H9 (cell line): ENCODE results near the gene SCRG1. TPM values are rescaled to one million over a fixed set of nuclear protein-coding genes. Genes with fewer than 3 reads are reported as not detected.

Source experiments
- DNase-seq: peaks from one replicate; pipeline ENCODE4 v3.0.0-alpha.2; 2017
- H2AFZ ChIP-seq: one replicate; pipeline ENCODE4 v1.6.1; 2013; ENCODE audit warnings: mild to moderate bottlenecking, low read length, control low read depth, moderate library complexity
- H2AK5ac ChIP-seq: 2 replicates; pipeline ENCODE4 v1.6.1; 2013; ENCODE audit warnings: low read length, control low read depth, mixed read lengths; ENCODE audit not compliant: insufficient read length
- H2BK120ac ChIP-seq: one replicate; pipeline ENCODE4 v1.6.1; 2013; ENCODE audit warnings: low read depth, mild to moderate bottlenecking, low read length, control low read depth, inconsistent platforms; ENCODE audit not compliant: poor library complexity, severe bottlenecking
- H2BK12ac ChIP-seq: 2 replicates; pipeline ENCODE4 v1.6.1; 2013; ENCODE audit warnings: low read length, control low read depth, mixed read lengths, low read depth; ENCODE audit not compliant: insufficient read length
- H2BK15ac ChIP-seq: 2 replicates; pipeline ENCODE4 v1.6.1; 2013; ENCODE audit warnings: low read depth, low read length, control low read depth
- H2BK20ac ChIP-seq: one replicate; pipeline ENCODE4 v1.6.1; 2013; ENCODE audit warnings: low read depth, mild to moderate bottlenecking, low read length, control low read depth, inconsistent platforms; ENCODE audit not compliant: poor library complexity, severe bottlenecking
- H2BK5ac ChIP-seq: 2 replicates; pipeline ENCODE4 v1.6.1; 2013; ENCODE audit warnings: low read length, control low read depth, mixed read lengths; ENCODE audit not compliant: insufficient read length
- H3K14ac ChIP-seq: 2 replicates; pipeline ENCODE4 v1.6.1; 2013; ENCODE audit warnings: low read length, control low read depth; ENCODE audit not compliant: insufficient read depth
- H3K18ac ChIP-seq: 2 replicates; pipeline ENCODE4 v1.6.1; 2013; ENCODE audit warnings: low read depth, mild to moderate bottlenecking, mixed read lengths, low read length, control low read depth; ENCODE audit not compliant: insufficient read length
- H3K23ac ChIP-seq: 2 replicates; pipeline ENCODE4 v1.6.1; 2013; ENCODE audit warnings: low read length, control low read depth, mixed read lengths, low read depth; ENCODE audit not compliant: insufficient read length
- H3K23me2 ChIP-seq: 2 replicates; pipeline ENCODE4 v1.6.1; 2013; ENCODE audit warnings: low read depth, mild to moderate bottlenecking, mixed read lengths, low read length, control low read depth; ENCODE audit not compliant: insufficient read length, poor library complexity, severe bottlenecking
- H3K27ac ChIP-seq: 2 replicates; pipeline ENCODE4 v1.5.1; 2013; ENCODE audit warnings: low read length, control low read depth, mixed read lengths, low read depth; ENCODE audit not compliant: insufficient read length
- H3K27me3 ChIP-seq: 2 replicates; pipeline ENCODE4 v1.6.1; 2013; ENCODE audit warnings: low read length, control low read depth, inconsistent platforms; ENCODE audit not compliant: insufficient read depth
- H3K4ac ChIP-seq: 2 replicates; pipeline ENCODE4 v1.6.1; 2013; ENCODE audit warnings: low read depth, mild to moderate bottlenecking, control low read depth, inconsistent platforms, low read length, moderate library complexity
- H3K4me1 ChIP-seq: 2 replicates; pipeline ENCODE4 v1.6.1; 2013; ENCODE audit warnings: low read length, control low read depth, inconsistent platforms; ENCODE audit not compliant: insufficient read depth
- H3K4me2 ChIP-seq: 2 replicates; pipeline ENCODE4 v1.6.1; 2013; ENCODE audit warnings: low read length, control low read depth, mixed read lengths; ENCODE audit not compliant: insufficient read length, insufficient read depth
- H3K56ac ChIP-seq: 2 replicates; pipeline ENCODE4 v1.6.1; 2013; ENCODE audit warnings: low read depth, mild to moderate bottlenecking, mixed read lengths, low read length, control low read depth; ENCODE audit not compliant: insufficient read length
- H3K79me1 ChIP-seq: 2 replicates; pipeline ENCODE4 v1.6.1; 2013; ENCODE audit warnings: low read depth, mild to moderate bottlenecking, moderate library complexity, low read length, control low read depth, inconsistent platforms; ENCODE audit not compliant: insufficient read depth, poor library complexity, severe bottlenecking
- H3K79me2 ChIP-seq: 2 replicates; pipeline ENCODE4 v1.6.1; 2013; ENCODE audit warnings: low read length, control low read depth, inconsistent platforms; ENCODE audit not compliant: insufficient read depth
- H3K9ac ChIP-seq: 2 replicates; pipeline ENCODE4 v1.6.1; 2013; ENCODE audit warnings: low read length, control low read depth, mixed read lengths; ENCODE audit not compliant: insufficient read length; ENCODE audit errors: extremely low read depth
- H3K9me3 ChIP-seq: one replicate; pipeline ENCODE4 v1.6.1; 2013; ENCODE audit warnings: low read depth, low read length, inconsistent platforms; ENCODE audit not compliant: control insufficient read depth
- H3T11ph ChIP-seq: one replicate; pipeline ENCODE4 v1.6.1; 2013; ENCODE audit warnings: mild to moderate bottlenecking, low read length, control low read depth, inconsistent platforms
- H4K20me1 ChIP-seq: one replicate; pipeline ENCODE4 v1.6.1; 2013; ENCODE audit not compliant: control insufficient read depth, insufficient read length, insufficient read depth
- H4K5ac ChIP-seq: 2 replicates; pipeline ENCODE4 v1.6.1; 2013; ENCODE audit warnings: low read depth, mild to moderate bottlenecking, mixed read lengths, low read length, control low read depth; ENCODE audit not compliant: insufficient read length
- H4K8ac ChIP-seq: replicated peaks from 2 replicates; pipeline ENCODE4 v1.6.1; 2013; ENCODE audit warnings: low read length, control low read depth, mixed read lengths, low read depth; ENCODE audit not compliant: insufficient read length
- H4K91ac ChIP-seq: 2 replicates; pipeline ENCODE4 v1.6.1; 2013; ENCODE audit warnings: low read depth, mild to moderate bottlenecking, moderate library complexity, mixed read lengths, low read length, control low read depth; ENCODE audit not compliant: insufficient read length
- H3K27ac Mint-ChIP-seq, 3 experiments: 2 replicates in 2 of 3; 3 replicates in 1 of 3; pipeline ENCODE4 v1.8.0; 2020 to 2021; ENCODE audit warnings: mixed read lengths in 3 of 3, mild to moderate bottlenecking in 1 of 3, moderate library complexity in 1 of 3
- H3K27me3 Mint-ChIP-seq: 2 replicates; pipeline ENCODE4 v1.8.0; 2021; ENCODE audit warnings: low read depth, mild to moderate bottlenecking, moderate library complexity, mixed read lengths
- H3K36me3 Mint-ChIP-seq, 3 experiments: 2 replicates in 2 of 3; 3 replicates in 1 of 3; pipeline ENCODE4 v1.8.0; 2020 to 2021; ENCODE audit warnings: low read depth in 3 of 3, mixed read lengths in 3 of 3; ENCODE audit not compliant: insufficient read depth in 1 of 3
- H3K4me1 Mint-ChIP-seq, 2 experiments: 2 replicates each; pipeline ENCODE4 v1.8.0; 2020; ENCODE audit warnings: mixed read lengths in 2 of 2
- H3K4me3 Mint-ChIP-seq, 2 experiments: 2 replicates in 1 of 2; 3 replicates in 1 of 2; pipeline ENCODE4 v1.8.0; 2020 to 2021; ENCODE audit warnings: mild to moderate bottlenecking in 2 of 2, mixed read lengths in 2 of 2, moderate library complexity in 1 of 2
- H3K9me3 Mint-ChIP-seq, 2 experiments: 2 replicates in 1 of 2; 3 replicates in 1 of 2; pipeline ENCODE4 v1.8.0; 2020; ENCODE audit warnings: mild to moderate bottlenecking in 2 of 2, mixed read lengths in 2 of 2, moderate library complexity in 1 of 2
- CTCF ChIP-seq: fragments of 200-600 bp; sonication (generic); conservative IDR thresholded peaks from 3 replicates; pipeline ENCODE4 v1.8.0; 2021; ENCODE audit warnings: antibody characterized with exemption, mild to moderate bottlenecking
- WGBS: extraction: QIAGEN DNeasy Blood & Tissue Kit; methylation state at CpG from one replicate; pipeline ENCODE4 v1.1.7; 2013; ENCODE audit warnings: missing lambda C conversion rate, low lambda C conversion rate, mixed read lengths; ENCODE audit not compliant: insufficient read length; ENCODE audit errors: extremely low coverage; 5-methylcytosine and 5-hydroxymethylcytosine counted together
- total RNA-seq: library from RNA; stranded (reverse); gene quantifications from 2 replicates; pipeline ENCODE4 v1.2.1, GENCODE V29; 2021

Gene SCRG1
- total RNA-seq, 1 experiment from 2014 or later, result not detected

- Mint-ChIP-seq H3K4me1 (no peaks in the 10 kb centered on the region), H3K9me3 (no peaks in the 10 kb centered on the region), H3K36me3 (no peaks in the 10 kb centered on the region), H3K4me3 (no peak overlapping the region), H3K27me3 (peaks cover 1% of the 10 kb centered on the region; the same call in 1 of the 2 replicates), H3K27ac (no peak overlapping the region; a peak in 1 of 7 replicates)
- no peaks in the 10 kb centered on the region for H3K79me1 ChIP-seq
- H2AK5ac ChIP-seq, result no peak overlapping the region
- no peaks in the 10 kb centered on the region for H3K79me2 ChIP-seq
- no peak overlapping the region for H2BK12ac ChIP-seq
- no peaks in the 10 kb centered on the region for H3K27me3 ChIP-seq
- no peak overlapping the region for H3K27ac ChIP-seq
- H2BK15ac ChIP-seq, result no peak overlapping the region
- no peak overlapping the region for H4K91ac ChIP-seq
- no peak overlapping the region for H4K5ac ChIP-seq
- no peaks in the 10 kb centered on the region for H3K23me2 ChIP-seq
- H3K14ac ChIP-seq, result no peak overlapping the region
- H3K9me3 ChIP-seq, result no peaks in the 10 kb centered on the region
- no peak overlapping the region for H2AFZ ChIP-seq
- H2BK5ac ChIP-seq, result no peak overlapping the region
- H3T11ph ChIP-seq, result no peak overlapping the region
- no peak overlapping the region for H3K4me2 ChIP-seq
- no peak overlapping the region for H2BK120ac ChIP-seq
- no peak overlapping the region for H2BK20ac ChIP-seq
- no peak for TF ChIP-seq CTCF
- no peak overlapping the region for H4K8ac ChIP-seq
- no CpG with 5 or more reads among the region's 3 CpGs for WGBS
- no peak overlapping the region for H3K56ac ChIP-seq
- no peak overlapping the region for H3K9ac ChIP-seq
- no peaks in the 10 kb centered on the region for H3K4me1 ChIP-seq
- H3K4ac ChIP-seq, result no peak overlapping the region
- DNase-seq, result no peak
- H4K20me1 ChIP-seq, result no peaks in the 10 kb centered on the region
- H3K18ac ChIP-seq, result no peak overlapping the region
- no peak overlapping the region for H3K23ac ChIP-seq
Observed at GRCh38 chr4:173414456-173414855, 15.5 kb upstream of the SCRG1 start.
